ENCODE measurements around the gene COL23A1.

DNA sequence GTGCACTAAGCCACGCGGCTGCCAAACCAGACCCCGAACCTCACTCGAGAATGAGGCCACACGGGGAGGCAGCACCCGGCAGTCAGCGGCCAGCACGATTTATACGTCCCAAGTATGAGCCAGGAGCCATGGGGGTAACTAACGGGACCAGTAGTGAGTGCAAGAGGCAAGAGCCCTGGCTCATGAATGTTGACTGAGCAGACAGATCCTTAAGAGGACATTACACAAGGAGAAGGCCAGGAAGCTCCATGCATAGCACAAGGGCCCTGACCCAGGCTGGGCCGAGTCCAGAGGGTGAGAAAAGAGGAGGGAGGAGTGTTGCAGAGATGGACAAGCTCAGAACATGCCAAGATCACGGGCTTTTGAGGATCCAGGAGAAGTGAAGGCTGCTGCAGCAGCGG lies 299.0 kb downstream of the COL23A1 start:
- TF ChIP-seq POLR2AphosphoS5 (IDR thresholded peaks at IDR 0.05; ENCODE audit: borderline replicate concordance, low read depth, low read length): no peak
- no peak for TF ChIP-seq EZH2 (IDR thresholded peaks at IDR 0.05)
- no peak for TF ChIP-seq FOXP2 (optimal IDR thresholded peaks at IDR 0.05; ENCODE audit: control extremely low read depth, extremely low read length, insufficient read depth)

All from SK-N-MC (cell line).